Choroid plexus epithelial cell (primary cell): ENCODE data around the gene UGT1A10.

Experiments
- DNase-seq: peaks from one replicate; pipeline ENCODE4 v3.0.0-alpha.2; 2010; ENCODE audit warnings: low read depth
- H3K4me3 ChIP-seq: 2 replicates; pipeline ENCODE4 v1.5.1; 2011; ENCODE audit warnings: low read depth, mild to moderate bottlenecking, control low read depth, low read length, moderate library complexity
- TF ChIP-seq, protein P1 (sequence below): conservative IDR thresholded peaks from 2 replicates; pipeline ENCODE4 v1.5.1; 2011; ENCODE audit warnings: low read depth, mild to moderate bottlenecking, control low read depth, inconsistent platforms, low read length, moderate library complexity

UGT1A10 gene

GRCh38 chr2:233807966-233808935 lies 172.0 kb downstream of the UGT1A10 start:
- DNase-seq = no peak
- TF ChIP-seq, protein P1, sequence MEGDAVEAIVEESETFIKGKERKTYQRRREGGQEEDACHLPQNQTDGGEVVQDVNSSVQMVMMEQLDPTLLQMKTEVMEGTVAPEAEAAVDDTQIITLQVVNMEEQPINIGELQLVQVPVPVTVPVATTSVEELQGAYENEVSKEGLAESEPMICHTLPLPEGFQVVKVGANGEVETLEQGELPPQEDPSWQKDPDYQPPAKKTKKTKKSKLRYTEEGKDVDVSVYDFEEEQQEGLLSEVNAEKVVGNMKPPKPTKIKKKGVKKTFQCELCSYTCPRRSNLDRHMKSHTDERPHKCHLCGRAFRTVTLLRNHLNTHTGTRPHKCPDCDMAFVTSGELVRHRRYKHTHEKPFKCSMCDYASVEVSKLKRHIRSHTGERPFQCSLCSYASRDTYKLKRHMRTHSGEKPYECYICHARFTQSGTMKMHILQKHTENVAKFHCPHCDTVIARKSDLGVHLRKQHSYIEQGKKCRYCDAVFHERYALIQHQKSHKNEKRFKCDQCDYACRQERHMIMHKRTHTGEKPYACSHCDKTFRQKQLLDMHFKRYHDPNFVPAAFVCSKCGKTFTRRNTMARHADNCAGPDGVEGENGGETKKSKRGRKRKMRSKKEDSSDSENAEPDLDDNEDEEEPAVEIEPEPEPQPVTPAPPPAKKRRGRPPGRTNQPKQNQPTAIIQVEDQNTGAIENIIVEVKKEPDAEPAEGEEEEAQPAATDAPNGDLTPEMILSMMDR = no peak
- no peak overlapping the region for H3K4me3 ChIP-seq

- H3K4me3 ChIP-seq = no peak overlapping the region
- TF ChIP-seq, protein P1 = no peak
- DNase-seq = no peak
Observed at GRCh38 chr2:233810385-233810784, 174.1 kb downstream of the UGT1A10 start.

- TF ChIP-seq, protein P1 = no peak
- no peak overlapping the region for H3K4me3 ChIP-seq
Observed at GRCh38 chr2:233811087-233811486, 174.8 kb downstream of the UGT1A10 start.

DNA sequence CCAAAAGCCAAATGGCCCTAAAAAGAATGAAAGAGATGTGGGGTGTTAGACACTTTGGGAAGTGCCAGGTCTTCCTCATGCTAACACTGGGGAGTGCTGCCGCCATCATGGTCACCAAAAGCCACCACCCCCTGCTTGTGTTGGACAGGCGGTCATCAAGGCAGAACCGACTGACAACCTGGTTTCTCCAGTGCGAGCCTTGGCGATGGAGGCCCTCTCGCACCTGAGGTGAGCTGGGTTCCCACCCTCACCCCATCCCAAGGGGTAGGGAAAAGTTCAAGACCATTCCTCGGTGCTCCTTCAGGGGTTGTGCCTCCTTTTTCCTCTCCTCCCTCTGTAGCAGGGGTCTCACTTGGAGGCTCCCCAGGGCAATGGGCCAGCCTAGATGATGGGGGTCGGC lies 175.5 kb downstream of the UGT1A10 start:
- DNase-seq = no peak
- no peak overlapping the region for H3K4me3 ChIP-seq
- TF ChIP-seq, protein P1 = no peak

More at GRCh38 chr2:233811087-233811486, 174.8 kb downstream of the UGT1A10 start:
- no peak for DNase-seq

- no peak for DNase-seq
- TF ChIP-seq, protein P1 = no peak
- H3K4me3 ChIP-seq = no peak overlapping the region
Observed at GRCh38 chr2:233813236-233814055, 177.2 kb downstream of the UGT1A10 start.

DNA sequence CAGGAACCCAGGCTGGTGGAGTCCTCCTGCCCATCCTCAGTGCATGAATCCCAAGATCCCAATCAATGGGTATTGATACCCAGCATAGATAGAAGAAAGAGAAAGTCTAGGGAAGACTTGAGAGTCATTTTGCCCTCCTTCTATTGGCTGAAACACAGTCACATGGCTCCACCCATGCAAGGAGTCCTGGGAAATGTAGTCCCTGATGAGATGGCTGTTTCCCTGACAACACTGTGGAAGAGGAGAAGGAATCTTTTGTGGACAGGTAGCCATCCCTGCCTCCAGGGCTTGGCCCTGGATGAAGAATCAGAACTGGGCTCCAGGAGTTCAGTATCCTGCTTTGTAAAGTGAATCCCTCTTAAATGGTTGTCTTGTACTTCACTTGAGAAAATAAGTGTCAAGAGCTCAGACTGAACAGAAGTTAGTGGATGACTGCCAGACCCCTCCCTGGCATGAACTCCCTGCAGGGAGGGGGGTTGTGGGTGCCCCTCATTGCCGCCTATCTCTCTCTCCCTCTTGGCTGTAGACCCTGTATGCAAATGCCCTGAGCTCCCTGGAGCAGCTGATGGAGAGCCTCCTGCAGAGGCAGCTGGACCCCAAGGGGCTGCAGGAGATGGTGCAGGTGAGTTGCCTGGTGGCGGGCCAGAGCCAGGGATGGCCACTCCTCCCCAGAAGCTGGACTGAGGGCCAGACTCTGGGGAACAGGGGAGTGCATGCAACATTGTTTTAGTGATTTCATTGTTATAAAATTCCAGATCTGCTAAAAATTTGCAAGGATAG lies 178.0 kb downstream of the UGT1A10 start:
- H3K4me3 ChIP-seq = no peak overlapping the region
- TF ChIP-seq, protein P1 = no peak
- peak; percentile 20 for DNase-seq
